Measurements from ENCODE around the gene ITPR2. TPM values are rescaled to one million over a fixed set of nuclear protein-coding genes. Genes with fewer than 3 reads are reported as not detected.

ITPR2 gene
- total and polyA plus RNA-seq, 2 of the 8 experiments (the other 6 are each of a cell fraction or from before 2014, with no cell fraction given), result 4.1 to 48.3 TPM

DNA sequence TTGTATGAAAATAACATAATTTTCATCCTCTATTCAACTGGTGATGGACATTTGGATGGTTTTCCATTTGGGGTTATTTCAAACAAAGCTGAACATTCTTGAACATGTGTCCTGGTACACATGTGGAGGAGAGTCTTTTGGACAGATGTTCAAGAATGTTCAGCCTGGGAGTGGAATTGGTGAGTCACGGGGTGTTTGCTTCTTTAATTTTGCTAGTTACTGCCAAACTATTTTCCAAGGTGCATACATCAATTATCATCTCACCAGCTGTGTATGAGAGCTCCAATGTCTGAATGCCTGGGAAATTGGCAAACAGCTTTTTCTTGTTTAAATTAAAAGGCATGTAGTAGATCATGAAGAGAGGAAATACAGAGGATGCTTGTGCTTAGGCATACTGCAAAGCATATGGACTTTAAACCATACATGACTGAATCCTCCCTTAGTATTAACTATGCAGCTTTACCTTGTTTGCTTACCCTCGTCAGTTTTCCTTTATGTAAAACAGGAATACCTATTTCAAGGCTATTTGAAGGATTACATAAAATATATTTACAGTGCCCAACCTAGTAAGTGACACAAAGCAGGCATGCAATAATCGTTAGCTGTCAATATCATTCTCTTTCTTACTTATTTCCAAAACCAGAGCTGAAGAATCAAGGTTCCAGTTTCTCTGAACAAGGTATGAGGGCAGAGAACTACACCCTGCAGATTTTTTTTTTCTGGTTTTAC, 152.1 kb downstream of the ITPR2 start:
- H3K27me3 ChIP-seq (replicated peaks in 1 of 4; ENCODE audit: control insufficient read depth in 3 of 4, extremely low read depth in 1 of 4, insufficient read depth in 3 of 4, low read length in 3 of 4), result no peaks in the 10 kb centered on the region
- no peak overlapping the region for H3K4me3 ChIP-seq (ENCODE audit: extremely low read depth in 1 of 4, insufficient read depth in 2 of 4, low read depth in 3 of 4, low read length in 4 of 4)
- ChIA-PET CTCF (ENCODE audit: partially characterized antibody) (interaction anchor here (0.5 to 1.2 kb wide), 3 partner anchors 10 to 835 kb away, joined by 3 to 5 read pairs (median 4); no protein-coding TSS in a partner anchor), POLR2A (ENCODE audit: partially characterized antibody) (interaction anchor here (1.8 kb wide), 1 partner anchor 10 kb away, joined by 5 read pairs; no protein-coding TSS in a partner anchor)
- peak overlapping the region; percentile 85 for H2BK120ac ChIP-seq (replicated peaks; ENCODE audit: low read depth, low read length)
- no peaks in the 10 kb centered on the region for H3K23me2 ChIP-seq (ENCODE audit: low read depth, low read length)
- peak overlapping the region; percentile 32 for H3K56ac ChIP-seq (replicated peaks; ENCODE audit: insufficient read length, low read depth, low read length)
- H4K20me1 ChIP-seq (replicated peaks in 1 of 2; ENCODE audit: control insufficient read depth in 1 of 2, insufficient read depth in 2 of 2, low read length in 2 of 2), result no peaks in the 10 kb centered on the region
- DNase-seq (ENCODE audit: low read depth in 1 of 2, low spot score in 2 of 2) (no peak), FAIRE-seq (no peak)
- peaks cover 0 to 7% of the 10 kb centered on the region in 2 experiments; a peak in 1 of 4 replicates for H3K9me3 ChIP-seq (ENCODE audit: insufficient read depth in 2 of 2, low read depth in 1 of 2, low read length in 1 of 2)
- no peak overlapping the region for H3K23ac ChIP-seq (ENCODE audit: insufficient read length)
- H4K91ac ChIP-seq (replicated peaks; ENCODE audit: insufficient read length, low read length), result peak overlapping the region; percentile 79
- no peak overlapping the region for H2BK15ac ChIP-seq (ENCODE audit: low read length)
- H3K36me3 ChIP-seq (ENCODE audit: control insufficient read depth in 2 of 4, insufficient read depth in 4 of 4, low read length in 3 of 4), result peaks cover 0 to 21% (median 11%) of the 10 kb centered on the region in 4 experiments; a peak in 5 of 8 replicates
- no peak overlapping the region for H2BK12ac ChIP-seq (ENCODE audit: low read depth, low read length)
- H3K79me1 ChIP-seq (ENCODE audit: low read depth, low read length), result no peaks in the 10 kb centered on the region
- peak overlapping the region; percentile 5; the same call in 1 of the 2 replicates for H2BK20ac ChIP-seq (ENCODE audit: low read length)
- no peak overlapping the region for H3K27ac ChIP-seq (ENCODE audit: low read depth, low read length)
- peak overlapping the region; percentile 42 for H4K5ac ChIP-seq (ENCODE audit: insufficient read length, low read depth, low read length)
- H3K14ac ChIP-seq (ENCODE audit: insufficient read length), result no peak overlapping the region
- TF ChIP-seq BRCA1 (IDR thresholded peaks at IDR 0.05; ENCODE audit: low read depth, low read length) (no peak), EZH2 (IDR thresholded peaks at IDR 0.05; ENCODE audit: low read depth, low read length, severe bottlenecking) (no peak), ZNF274 (IDR thresholded peaks at IDR 0.05; ENCODE audit: borderline replicate concordance, extremely low read depth, low read length) (no peak), POLR2A (IDR thresholded peaks at IDR 0.05; ENCODE audit: control extremely low read depth in 1 of 2, low read depth in 2 of 2, low read length in 2 of 2) (no peak), RXRA (IDR thresholded peaks at IDR 0.05; ENCODE audit: insufficient read depth, low read depth, low read length) (no peak), PHF8 (conservative IDR thresholded peaks at IDR 0.05; ENCODE audit: low read depth, low read length) (no peak), RAD21 (IDR thresholded peaks at IDR 0.05 in 1 of 2, conservative IDR thresholded peaks at IDR 0.05 in 1 of 2; ENCODE audit: low read depth in 2 of 2, low read length in 2 of 2) (no peak), EGR1 (IDR thresholded peaks at IDR 0.05; ENCODE audit: borderline replicate concordance, low read depth, low read length) (no peak), JUND (IDR thresholded peaks at IDR 0.05; ENCODE audit: low read length) (no peak)
- TF ChIP-seq, protein P1, sequence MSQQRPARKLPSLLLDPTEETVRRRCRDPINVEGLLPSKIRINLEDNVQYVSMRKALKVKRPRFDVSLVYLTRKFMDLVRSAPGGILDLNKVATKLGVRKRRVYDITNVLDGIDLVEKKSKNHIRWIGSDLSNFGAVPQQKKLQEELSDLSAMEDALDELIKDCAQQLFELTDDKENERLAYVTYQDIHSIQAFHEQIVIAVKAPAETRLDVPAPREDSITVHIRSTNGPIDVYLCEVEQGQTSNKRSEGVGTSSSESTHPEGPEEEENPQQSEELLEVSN (IDR thresholded peaks at IDR 0.05), result no peak
- WGBS, 2 experiments (ENCODE audit: extremely low coverage in 1 of 2, insufficient coverage in 1 of 2, insufficient read length in 1 of 2, insufficient replicate concordance in 2 of 2, low coverage in 1 of 2, low lambda C conversion rate in 2 of 2, missing lambda C conversion rate in 1 of 2), result 86% methylated on average over 3 of the region's 3 CpGs; no CpG with 5 or more reads in 1 of the 2 experiments
- H3K79me2 ChIP-seq (ENCODE audit: control insufficient read depth in 1 of 2, insufficient read depth in 2 of 2, low read length in 2 of 2), result no peaks in the 10 kb centered on the region
- H3K9ac ChIP-seq (replicated peaks in 1 of 4; ENCODE audit: extremely low read depth in 1 of 4, low read depth in 3 of 4, low read length in 3 of 4), result no peak overlapping the region
- peak overlapping the region; percentile 3; the same call in 1 of the 2 replicates for H2BK5ac ChIP-seq (ENCODE audit: low read depth, low read length)
- peak overlapping the region; percentile 44 for H3K4ac ChIP-seq (replicated peaks; ENCODE audit: insufficient read length, low read depth, low read length)
- no peak overlapping the region for H2AK5ac ChIP-seq (ENCODE audit: low read depth, low read length)
- H3K4me1 ChIP-seq (replicated peaks in 1 of 4; ENCODE audit: control insufficient read depth in 3 of 4, insufficient read depth in 4 of 4, low read length in 3 of 4), result peaks cover 0 to 5% (median 2%) of the 10 kb centered on the region in 4 experiments; a peak in 2 of 7 replicates
- H3K4me2 ChIP-seq (ENCODE audit: insufficient read depth in 1 of 2, low read depth in 2 of 2, low read length in 2 of 2), result no peak overlapping the region
- H3K18ac ChIP-seq (ENCODE audit: extremely low read depth, low read length), result no peak overlapping the region
- H4K8ac ChIP-seq (ENCODE audit: extremely low read depth, insufficient read depth, low read length), result no peak overlapping the region
- H2AFZ ChIP-seq (ENCODE audit: low read length), result no peak overlapping the region
